RWPE2 (cell line): ENCODE measurements around the gene CACNA2D4.

Experiments used
- ATAC-seq: fragments of 200-7000 bp; cut with Tn5 transposase; 3 replicates; pipeline ENCODE4 v1.9.1; 2021; ENCODE audit warnings: low read depth
- DNase-seq: peaks from one replicate; pipeline ENCODE4 v3.0.0-alpha.2; 2020; ENCODE audit warnings: low spot score
- H3K27ac ChIP-seq: fragments of 450-650 bp; 2 replicates; pipeline ENCODE4 v1.5.1; 2017; ENCODE audit warnings: mild to moderate bottlenecking; ENCODE audit not compliant: poor library complexity, severe bottlenecking
- H3K27me3 ChIP-seq: fragments of 250-450 bp; sonication (Bioruptor Pico); 2 replicates; pipeline ENCODE4 v1.5.1; 2021; ENCODE audit warnings: mild to moderate bottlenecking, moderate library complexity; ENCODE audit not compliant: insufficient read depth, poor library complexity, severe bottlenecking
- H3K36me3 ChIP-seq: fragments of 250-450 bp; sonication (Bioruptor Pico); 2 replicates; pipeline ENCODE4 v1.5.1; 2020; ENCODE audit warnings: low read depth, mild to moderate bottlenecking, moderate library complexity
- H3K4me1 ChIP-seq: fragments of 250-450 bp; sonication (Bioruptor Pico); 2 replicates; pipeline ENCODE4 v1.5.1; 2021; ENCODE audit warnings: mild to moderate bottlenecking, moderate library complexity; ENCODE audit not compliant: insufficient read depth, poor library complexity, severe bottlenecking
- H3K4me3 ChIP-seq: fragments of 250-450 bp; sonication (Bioruptor Pico); 2 replicates; pipeline ENCODE4 v1.5.1; 2021; ENCODE audit warnings: mild to moderate bottlenecking, moderate library complexity; ENCODE audit not compliant: severe bottlenecking
- H3K9me3 ChIP-seq: fragments of 250-450 bp; sonication (Bioruptor Pico); 2 replicates; pipeline ENCODE4 v1.5.1; 2021; ENCODE audit warnings: mild to moderate bottlenecking, moderate library complexity; ENCODE audit not compliant: severe bottlenecking
- CTCF ChIP-seq: fragments of 450-650 bp; IDR thresholded peaks from one replicate; pipeline ENCODE4 v1.5.1; 2017; ENCODE audit warnings: mild to moderate bottlenecking, moderate library complexity; ENCODE audit not compliant: poor library complexity, severe bottlenecking

CACNA2D4 gene

GRCh38 chr12:1776170-1776921, 142.1 kb downstream of the CACNA2D4 start:
- no peaks in the 10 kb centered on the region for H3K9me3 ChIP-seq
- peak overlapping the region; percentile 61 for H3K27ac ChIP-seq
- H3K27me3 ChIP-seq: no peaks in the 10 kb centered on the region
- no peak for DNase-seq
- TF ChIP-seq CTCF: no peak
- H3K4me1 ChIP-seq: peaks cover 33% of the 10 kb centered on the region
- no peak overlapping the region for H3K4me3 ChIP-seq
- H3K36me3 ChIP-seq: peaks cover 56% of the 10 kb centered on the region
- peak; percentile 96 for ATAC-seq

GRCh38 chr12:1773937-1774655, 144.4 kb downstream of the CACNA2D4 start:
- Histone ChIP-seq H3K27ac (no peak overlapping the region), H3K4me1 (peaks cover 45% of the 10 kb centered on the region), H3K4me3 (no peak overlapping the region), H3K36me3 (peaks cover 51% of the 10 kb centered on the region), H3K27me3 (no peaks in the 10 kb centered on the region), H3K9me3 (no peaks in the 10 kb centered on the region)
- no peak for TF ChIP-seq CTCF
- DNase-seq: no peak
- ATAC-seq: no peak

GRCh38 chr12:1769809-1770494, 148.5 kb downstream of the CACNA2D4 start:
- Histone ChIP-seq H3K27me3 (no peaks in the 10 kb centered on the region), H3K9me3 (no peaks in the 10 kb centered on the region), H3K36me3 (peaks cover 41% of the 10 kb centered on the region), H3K27ac (no peak overlapping the region), H3K4me1 (peaks cover 27% of the 10 kb centered on the region), H3K4me3 (no peak overlapping the region)
- DNase-seq (no peak), ATAC-seq (peak; percentile 89)
- no peak for TF ChIP-seq CTCF

GRCh38 chr12:1768615-1769014, 149.8 kb downstream of the CACNA2D4 start:
- no peak for ATAC-seq
- Histone ChIP-seq H3K9me3 (no peaks in the 10 kb centered on the region), H3K4me3 (no peak overlapping the region), H3K36me3 (peaks cover 38% of the 10 kb centered on the region), H3K27ac (no peak overlapping the region), H3K4me1 (peaks cover 29% of the 10 kb centered on the region), H3K27me3 (no peaks in the 10 kb centered on the region)
- DNase-seq: no peak
- no peak for TF ChIP-seq CTCF
